WTC11 (cell line): Measurements from ENCODE around the gene GPATCH1. TPM values are rescaled to one million over a fixed set of nuclear protein-coding genes. Genes with fewer than 3 reads are reported as not detected.

ENCODE experiments used
- ATAC-seq: fragments of 200-7000 bp; cut with Tn5 transposase; 2 replicates; pipeline ENCODE4 v1.10.0; 2021; ENCODE audit warnings: mild to moderate bottlenecking, moderate library complexity
- CTCF ChIA-PET: fragments of 300-600 bp; sonication (Branson Sonifier 250); formaldehyde crosslinking; loops from one replicate; lab custom pipeline; 2021; ENCODE audit warnings: antibody characterized with exemption; lab: Charles Lee
- POLR2A ChIA-PET: fragments of 350-600 bp; sonication (Branson Sonifier 250); formaldehyde crosslinking; loops from one replicate; lab custom pipeline; 2021; ENCODE audit warnings: antibody characterized with exemption; lab: Charles Lee
- DNase-seq: peaks from one replicate; pipeline ENCODE4 v3.0.0; 2021; ENCODE audit warnings: low spot score
- H3K27ac Mint-ChIP-seq: 2 replicates; pipeline ENCODE4 v1.8.0; 2021; ENCODE audit warnings: mixed read lengths
- H3K27me3 Mint-ChIP-seq: 2 replicates; pipeline ENCODE4 v1.8.0; 2021; ENCODE audit warnings: low read depth, mild to moderate bottlenecking, moderate library complexity, mixed read lengths
- H3K36me3 Mint-ChIP-seq: 2 replicates; pipeline ENCODE4 v1.8.0; 2021; ENCODE audit warnings: mixed read lengths
- H3K4me1 Mint-ChIP-seq: 2 replicates; pipeline ENCODE4 v1.8.0; 2022; ENCODE audit warnings: mixed read lengths
- H3K4me3 Mint-ChIP-seq: 2 replicates; pipeline ENCODE4 v1.8.0; 2021; ENCODE audit warnings: mild to moderate bottlenecking, moderate library complexity, mixed read lengths
- H3K9me3 Mint-ChIP-seq: 2 replicates; pipeline ENCODE4 v1.8.0; 2021; ENCODE audit warnings: mixed read lengths
- CREB1 ChIP-seq: sonication (generic); formaldehyde crosslinking; IDR thresholded peaks from 2 replicates; pipeline ENCODE4 v1.8.0; 2023; ENCODE audit warnings: mild to moderate bottlenecking, missing genetic modification reagents
- CREM ChIP-seq: sonication (generic); formaldehyde crosslinking; IDR thresholded peaks from 2 replicates; pipeline ENCODE4 v1.8.1; 2022; ENCODE audit warnings: mild to moderate bottlenecking, missing genetic modification reagents, moderate library complexity
- ETV6 ChIP-seq: sonication (generic); formaldehyde crosslinking; IDR thresholded peaks from 2 replicates; pipeline ENCODE4 v1.8.1; 2022; ENCODE audit warnings: mild to moderate bottlenecking, missing genetic modification reagents
- HMGA2 ChIP-seq: fragments of 250-450 bp; sonication (Bioruptor Pico); IDR thresholded peaks from 2 replicates; pipeline ENCODE4 v1.4.0; 2021; ENCODE audit warnings: mild to moderate bottlenecking, moderate library complexity
- HMGXB4 ChIP-seq: sonication (generic); formaldehyde crosslinking; IDR thresholded peaks from 2 replicates; pipeline ENCODE4 v1.8.1; 2023; ENCODE audit warnings: mild to moderate bottlenecking, moderate library complexity, missing genetic modification reagents
- NFYB ChIP-seq: sonication (generic); formaldehyde crosslinking; conservative IDR thresholded peaks from 2 replicates; pipeline ENCODE4 v1.8.0; 2022; ENCODE audit warnings: low read depth, missing genetic modification reagents
- PRRX2 ChIP-seq: fragments of 250-450 bp; sonication (Bioruptor Pico); IDR thresholded peaks from 2 replicates; pipeline ENCODE4 v1.8.0; 2021; ENCODE audit warnings: mild to moderate bottlenecking
- SOX15 ChIP-seq: fragments of 250-450 bp; sonication (Bioruptor Pico); IDR thresholded peaks from 2 replicates; pipeline ENCODE4 v1.9.0; 2021; ENCODE audit warnings: mild to moderate bottlenecking
- STAT6 ChIP-seq: sonication (generic); formaldehyde crosslinking; conservative IDR thresholded peaks from 2 replicates; pipeline ENCODE4 v1.8.1; 2023; ENCODE audit warnings: mild to moderate bottlenecking, low read depth, missing genetic modification reagents, moderate library complexity
- ZNF219 ChIP-seq: sonication (generic); formaldehyde crosslinking; IDR thresholded peaks from 2 replicates; pipeline ENCODE4 v1.8.0; 2023; ENCODE audit warnings: missing genetic modification reagents, mild to moderate bottlenecking, borderline replicate concordance
- ZNF263 ChIP-seq: sonication (generic); formaldehyde crosslinking; IDR thresholded peaks from 2 replicates; pipeline ENCODE4 v1.8.1; 2022; ENCODE audit warnings: low read depth, mild to moderate bottlenecking, moderate library complexity, missing genetic modification reagents
- ZNF423 ChIP-seq: fragments of 250-450 bp; sonication (Bioruptor Pico); IDR thresholded peaks from 2 replicates; pipeline ENCODE4 v2.1.2; 2022; ENCODE audit warnings: mild to moderate bottlenecking, moderate library complexity
- total RNA-seq: library from RNA; stranded (reverse); gene quantifications from 3 replicates; pipeline ENCODE4 v1.2.3, GENCODE V29; 2021
- TF ChIP-seq, protein P1 (sequence below): sonication (generic); formaldehyde crosslinking; IDR thresholded peaks from 2 replicates; pipeline ENCODE4 v1.8.0; 2022; ENCODE audit warnings: mild to moderate bottlenecking, missing genetic modification reagents
- TF ChIP-seq, protein P2 (sequence below): sonication (generic); formaldehyde crosslinking; IDR thresholded peaks from 2 replicates; pipeline ENCODE4 v1.8.0; 2023; ENCODE audit warnings: mild to moderate bottlenecking, missing genetic modification reagents
- TF ChIP-seq, protein P3 (sequence below): fragments of 250-450 bp; sonication (Bioruptor Pico); IDR thresholded peaks from 2 replicates; pipeline ENCODE4 v1.9.0; 2021; ENCODE audit warnings: moderate library complexity, mild to moderate bottlenecking, inconsistent platforms, borderline replicate concordance
- TF ChIP-seq, protein P4 (sequence below): sonication (generic); formaldehyde crosslinking; IDR thresholded peaks from 2 replicates; pipeline ENCODE4 v1.8.1; 2023; ENCODE audit warnings: mild to moderate bottlenecking, missing genetic modification reagents
- TF ChIP-seq, protein P5 (sequence below): sonication (generic); formaldehyde crosslinking; IDR thresholded peaks from 2 replicates; pipeline ENCODE4 v1.8.1; 2022; ENCODE audit warnings: missing genetic modification reagents, borderline replicate concordance

Gene GPATCH1
- total RNA-seq, 1 experiment from 2014 or later: 10.7 TPM

GRCh38 chr19:33047422-33047821 is 33.6 kb upstream of the GPATCH1 start:
- POLR2A ChIA-PET: no interaction called here
- Mint-ChIP-seq H3K9me3 (no peaks in the 10 kb centered on the region), H3K4me3 (no peak overlapping the region), H3K27ac (peak overlapping the region; percentile 84), H3K27me3 (no peaks in the 10 kb centered on the region), H3K4me1 (peaks cover 19% of the 10 kb centered on the region), H3K36me3 (peaks cover 9% of the 10 kb centered on the region)
- TF ChIP-seq CREM (no peak), ZNF263 (no peak), HMGA2 (no peak), PRRX2 (CRISPR knock-in tag) (no peak), ZNF219 (CRISPR knock-in tag) (no peak), NFYB (CRISPR knock-in tag) (no peak), CREB1 (no peak)
- TF ChIP-seq, protein P1, sequence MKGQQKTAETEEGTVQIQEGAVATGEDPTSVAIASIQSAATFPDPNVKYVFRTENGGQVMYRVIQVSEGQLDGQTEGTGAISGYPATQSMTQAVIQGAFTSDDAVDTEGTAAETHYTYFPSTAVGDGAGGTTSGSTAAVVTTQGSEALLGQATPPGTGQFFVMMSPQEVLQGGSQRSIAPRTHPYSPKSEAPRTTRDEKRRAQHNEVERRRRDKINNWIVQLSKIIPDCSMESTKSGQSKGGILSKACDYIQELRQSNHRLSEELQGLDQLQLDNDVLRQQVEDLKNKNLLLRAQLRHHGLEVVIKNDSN (CRISPR knock-in tag): no peak
- TF ChIP-seq, protein P2, sequence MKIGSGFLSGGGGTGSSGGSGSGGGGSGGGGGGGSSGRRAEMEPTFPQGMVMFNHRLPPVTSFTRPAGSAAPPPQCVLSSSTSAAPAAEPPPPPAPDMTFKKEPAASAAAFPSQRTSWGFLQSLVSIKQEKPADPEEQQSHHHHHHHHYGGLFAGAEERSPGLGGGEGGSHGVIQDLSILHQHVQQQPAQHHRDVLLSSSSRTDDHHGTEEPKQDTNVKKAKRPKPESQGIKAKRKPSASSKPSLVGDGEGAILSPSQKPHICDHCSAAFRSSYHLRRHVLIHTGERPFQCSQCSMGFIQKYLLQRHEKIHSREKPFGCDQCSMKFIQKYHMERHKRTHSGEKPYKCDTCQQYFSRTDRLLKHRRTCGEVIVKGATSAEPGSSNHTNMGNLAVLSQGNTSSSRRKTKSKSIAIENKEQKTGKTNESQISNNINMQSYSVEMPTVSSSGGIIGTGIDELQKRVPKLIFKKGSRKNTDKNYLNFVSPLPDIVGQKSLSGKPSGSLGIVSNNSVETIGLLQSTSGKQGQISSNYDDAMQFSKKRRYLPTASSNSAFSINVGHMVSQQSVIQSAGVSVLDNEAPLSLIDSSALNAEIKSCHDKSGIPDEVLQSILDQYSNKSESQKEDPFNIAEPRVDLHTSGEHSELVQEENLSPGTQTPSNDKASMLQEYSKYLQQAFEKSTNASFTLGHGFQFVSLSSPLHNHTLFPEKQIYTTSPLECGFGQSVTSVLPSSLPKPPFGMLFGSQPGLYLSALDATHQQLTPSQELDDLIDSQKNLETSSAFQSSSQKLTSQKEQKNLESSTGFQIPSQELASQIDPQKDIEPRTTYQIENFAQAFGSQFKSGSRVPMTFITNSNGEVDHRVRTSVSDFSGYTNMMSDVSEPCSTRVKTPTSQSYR (CRISPR knock-in tag): no peak
- CTCF ChIA-PET: interaction anchor here (1.2 to 2.1 kb wide), 3 partner anchors 9 to 25 kb away, joined by 4 to 10 read pairs (median 9); no protein-coding TSS in a partner anchor
- ATAC-seq: peak; percentile 96
- peak; percentile 37 for DNase-seq

- CTCF ChIA-PET: interaction anchor here (0.7 to 2.1 kb wide), 3 partner anchors 15 to 73 kb away, joined by 3 to 10 read pairs (median 6); no protein-coding TSS in a partner anchor
- DNase-seq: no peak
- ATAC-seq: no peak
Measured at GRCh38 chr19:33048806-33049676, 31.9 kb upstream of the GPATCH1 start.

DNA sequence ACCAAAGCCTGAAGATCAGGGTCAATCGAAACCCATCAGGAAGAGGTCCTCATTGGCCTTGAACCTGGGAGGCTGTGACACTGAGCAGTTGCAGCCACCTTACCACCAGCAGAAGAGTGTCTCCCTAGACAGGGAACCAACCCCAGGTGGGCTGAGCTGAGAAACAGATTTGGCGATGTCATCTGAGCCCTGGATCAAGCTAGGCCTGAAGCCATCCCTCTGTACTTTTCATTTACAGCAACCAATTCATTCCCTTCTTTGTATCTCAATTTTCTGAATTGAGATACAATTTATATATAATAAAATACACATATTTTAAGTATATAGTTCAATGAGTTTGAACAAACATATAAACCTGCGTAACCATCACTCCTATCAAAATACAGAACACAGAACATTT is 30.9 kb upstream of the GPATCH1 start:
- H3K9me3 Mint-ChIP-seq: no peaks in the 10 kb centered on the region
- no peak overlapping the region for H3K27ac Mint-ChIP-seq
- peaks cover 21% of the 10 kb centered on the region for H3K4me1 Mint-ChIP-seq
- CTCF ChIA-PET: no interaction called here
- no peaks in the 10 kb centered on the region for H3K27me3 Mint-ChIP-seq
- POLR2A ChIA-PET: no interaction called here
- ATAC-seq: no peak
- DNase-seq: no peak
- peaks cover 16% of the 10 kb centered on the region for H3K36me3 Mint-ChIP-seq
- H3K4me3 Mint-ChIP-seq: no peak overlapping the region
- TF ChIP-seq CREM (no peak), ETV6 (no peak), STAT6 (CRISPR knock-in tag) (no peak)
- TF ChIP-seq, protein P3, sequence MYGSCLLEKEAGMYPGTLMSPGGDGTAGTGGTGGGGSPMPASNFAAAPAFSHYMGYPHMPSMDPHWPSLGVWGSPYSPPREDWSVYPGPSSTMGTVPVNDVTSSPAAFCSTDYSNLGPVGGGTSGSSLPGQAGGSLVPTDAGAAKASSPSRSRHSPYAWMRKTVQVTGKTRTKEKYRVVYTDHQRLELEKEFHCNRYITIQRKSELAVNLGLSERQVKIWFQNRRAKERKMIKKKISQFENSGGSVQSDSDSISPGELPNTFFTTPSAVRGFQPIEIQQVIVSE (CRISPR knock-in tag): no peak
- TF ChIP-seq, protein P4, sequence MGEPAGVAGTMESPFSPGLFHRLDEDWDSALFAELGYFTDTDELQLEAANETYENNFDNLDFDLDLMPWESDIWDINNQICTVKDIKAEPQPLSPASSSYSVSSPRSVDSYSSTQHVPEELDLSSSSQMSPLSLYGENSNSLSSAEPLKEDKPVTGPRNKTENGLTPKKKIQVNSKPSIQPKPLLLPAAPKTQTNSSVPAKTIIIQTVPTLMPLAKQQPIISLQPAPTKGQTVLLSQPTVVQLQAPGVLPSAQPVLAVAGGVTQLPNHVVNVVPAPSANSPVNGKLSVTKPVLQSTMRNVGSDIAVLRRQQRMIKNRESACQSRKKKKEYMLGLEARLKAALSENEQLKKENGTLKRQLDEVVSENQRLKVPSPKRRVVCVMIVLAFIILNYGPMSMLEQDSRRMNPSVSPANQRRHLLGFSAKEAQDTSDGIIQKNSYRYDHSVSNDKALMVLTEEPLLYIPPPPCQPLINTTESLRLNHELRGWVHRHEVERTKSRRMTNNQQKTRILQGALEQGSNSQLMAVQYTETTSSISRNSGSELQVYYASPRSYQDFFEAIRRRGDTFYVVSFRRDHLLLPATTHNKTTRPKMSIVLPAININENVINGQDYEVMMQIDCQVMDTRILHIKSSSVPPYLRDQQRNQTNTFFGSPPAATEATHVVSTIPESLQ (CRISPR knock-in tag): no peak
- TF ChIP-seq, protein P5, sequence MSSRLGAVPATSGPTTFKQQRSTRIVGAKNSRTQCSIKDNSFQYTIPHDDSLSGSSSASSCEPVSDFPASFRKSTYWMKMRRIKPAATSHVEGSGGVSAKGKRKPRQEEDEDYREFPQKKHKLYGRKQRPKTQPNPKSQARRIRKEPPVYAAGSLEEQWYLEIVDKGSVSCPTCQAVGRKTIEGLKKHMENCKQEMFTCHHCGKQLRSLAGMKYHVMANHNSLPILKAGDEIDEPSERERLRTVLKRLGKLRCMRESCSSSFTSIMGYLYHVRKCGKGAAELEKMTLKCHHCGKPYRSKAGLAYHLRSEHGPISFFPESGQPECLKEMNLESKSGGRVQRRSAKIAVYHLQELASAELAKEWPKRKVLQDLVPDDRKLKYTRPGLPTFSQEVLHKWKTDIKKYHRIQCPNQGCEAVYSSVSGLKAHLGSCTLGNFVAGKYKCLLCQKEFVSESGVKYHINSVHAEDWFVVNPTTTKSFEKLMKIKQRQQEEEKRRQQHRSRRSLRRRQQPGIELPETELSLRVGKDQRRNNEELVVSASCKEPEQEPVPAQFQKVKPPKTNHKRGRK: no peak

More at GRCh38 chr19:33048806-33049676, 31.9 kb upstream of the GPATCH1 start:
- Mint-ChIP-seq H3K9me3 (no peaks in the 10 kb centered on the region), H3K4me1 (peaks cover 21% of the 10 kb centered on the region), H3K4me3 (no peak overlapping the region), H3K36me3 (peaks cover 10% of the 10 kb centered on the region), H3K27me3 (no peaks in the 10 kb centered on the region), H3K27ac (peak overlapping the region; percentile 91)
- POLR2A ChIA-PET: no interaction called here
- no peak for TF ChIP-seq ZNF423
- TF ChIP-seq HMGXB4: no peak
- no peak for TF ChIP-seq SOX15 (CRISPR knock-in tag)
- TF ChIP-seq ZNF219 (CRISPR knock-in tag): no peak
